ENCODE measurements around the gene GRAP2. TPM values are rescaled to one million over a fixed set of nuclear protein-coding genes. Genes with fewer than 3 reads are reported as not detected.
A peak's percentile ranks its signal among the peaks of the same experiment; 100 is the strongest.

Gene GRAP2
- polyA plus RNA-seq, 3 donors from 2014 or later = 41.7 to 67.5 (median 46.0) TPM

- Mint-ChIP-seq H3K27me3 (ENCODE audit: low read depth in 3 of 3) (peaks cover 0 to 4% (median 0%) of the 10 kb centered on the region in 3 donors), H3K4me3 (peak within 1 kb of the TSS; percentile 45 to 81 (median 80)), H3K4me1 (peaks cover 75 to 89% of the 10 kb centered on the region in 2 donors), H3K9me3 (no peaks in the 10 kb centered on the region), H3K36me3 (peaks cover 32 to 59% (median 40%) of the 10 kb centered on the region in 3 donors), H3K27ac (peak within 1 kb of the TSS; percentile 86 to 96 (median 90))
- DNase-seq = no peak
Observed at GRCh38 chr22:39959640-39960447, 59.0 kb downstream of the GRAP2 start, which contains the start of gene TMA7B. TMA7B (plus strand) TSS chr22:39960397; CDS start chr22:39964375, 3,978 bp downstream.

- H3K4me3 Mint-ChIP-seq = peak overlapping the region; percentile 61 to 81 (median 80)
- H3K27ac Mint-ChIP-seq = peak overlapping the region; percentile 86 to 96 (median 90)
- H3K27me3 Mint-ChIP-seq (ENCODE audit: low read depth in 3 of 3) = peaks cover 0 to 5% (median 0%) of the 10 kb centered on the region in 3 donors
- H3K9me3 Mint-ChIP-seq = no peaks in the 10 kb centered on the region
- peaks cover 38 to 62% (median 41%) of the 10 kb centered on the region in 3 donors for H3K36me3 Mint-ChIP-seq
- DNase-seq = peak; percentile 88 to 91 (median 89)
- H3K4me1 Mint-ChIP-seq = peaks cover 74 to 83% of the 10 kb centered on the region in 2 donors
Observed at GRCh38 chr22:39960791-39961746, 60.2 kb downstream of the GRAP2 start.

GRCh38 chr22:39962071-39962470, 61.2 kb downstream of the GRAP2 start:
- Mint-ChIP-seq H3K36me3 (peaks cover 41 to 67% (median 46%) of the 10 kb centered on the region in 3 donors), H3K27me3 (ENCODE audit: low read depth in 3 of 3) (peaks cover 0 to 5% (median 0%) of the 10 kb centered on the region in 3 donors), H3K27ac (peak overlapping the region; percentile 86 to 94 (median 90)), H3K4me1 (peaks cover 71 to 76% of the 10 kb centered on the region in 2 donors), H3K9me3 (no peaks in the 10 kb centered on the region), H3K4me3 (peak overlapping the region; percentile 61 to 81 (median 80))
- no peak for DNase-seq

GRCh38 chr22:39965748-39966147, 64.9 kb downstream of the GRAP2 start:
- Mint-ChIP-seq H3K9me3 (no peaks in the 10 kb centered on the region), H3K27me3 (ENCODE audit: low read depth in 3 of 3) (peaks cover 0 to 9% (median 0%) of the 10 kb centered on the region in 3 donors), H3K4me3 (no peak overlapping the region), H3K27ac (peak overlapping the region in 5 of 6 donors; percentile 6 to 83 (median 61)), H3K4me1 (peaks cover 37 to 39% of the 10 kb centered on the region in 2 donors), H3K36me3 (peaks cover 32 to 65% (median 35%) of the 10 kb centered on the region in 3 donors)
- no peak for DNase-seq

- Mint-ChIP-seq H3K36me3 (peaks cover 32 to 71% (median 35%) of the 10 kb centered on the region in 3 donors), H3K4me1 (peaks cover 29 to 32% of the 10 kb centered on the region in 2 donors), H3K4me3 (no peak overlapping the region), H3K27ac (peak overlapping the region in 4 of 6 donors; percentile 2 to 34 (median 26)), H3K9me3 (no peaks in the 10 kb centered on the region), H3K27me3 (ENCODE audit: low read depth in 3 of 3) (peaks cover 0 to 9% (median 0%) of the 10 kb centered on the region in 3 donors)
- no peak for DNase-seq
Observed at GRCh38 chr22:39966470-39966869, 65.6 kb downstream of the GRAP2 start.

GRCh38 chr22:39967103-39967829, 66.4 kb downstream of the GRAP2 start:
- H3K27ac Mint-ChIP-seq = peak overlapping the region in 3 of 6 donors; percentile 26 to 46 (median 41)
- peaks cover 37 to 79% (median 43%) of the 10 kb centered on the region in 3 donors for H3K36me3 Mint-ChIP-seq
- no peaks in the 10 kb centered on the region for H3K9me3 Mint-ChIP-seq
- DNase-seq = no peak
- peaks cover 22 to 24% of the 10 kb centered on the region in 2 donors for H3K4me1 Mint-ChIP-seq
- H3K27me3 Mint-ChIP-seq (ENCODE audit: low read depth in 3 of 3) = peaks cover 0 to 9% (median 2%) of the 10 kb centered on the region in 3 donors
- no peak overlapping the region for H3K4me3 Mint-ChIP-seq

GRCh38 chr22:39967996-39968972, 67.4 kb downstream of the GRAP2 start:
- Mint-ChIP-seq H3K36me3 (peaks cover 47 to 87% (median 50%) of the 10 kb centered on the region in 3 donors), H3K4me1 (peaks cover 12 to 14% of the 10 kb centered on the region in 2 donors), H3K4me3 (no peak overlapping the region), H3K27me3 (ENCODE audit: low read depth in 3 of 3) (peaks cover 0 to 9% (median 3%) of the 10 kb centered on the region in 3 donors), H3K9me3 (no peaks in the 10 kb centered on the region), H3K27ac (peak overlapping the region in 2 of 6 donors; percentile 8 to 65)
- no peak for DNase-seq

GRCh38 chr22:39970742-39971141, 69.9 kb downstream of the GRAP2 start:
- peaks cover 47 to 80% (median 48%) of the 10 kb centered on the region in 3 donors for H3K36me3 Mint-ChIP-seq
- DNase-seq = no peak
- no peak overlapping the region for H3K27ac Mint-ChIP-seq
- H3K27me3 Mint-ChIP-seq (ENCODE audit: low read depth in 3 of 3) = peaks cover 0 to 6% (median 3%) of the 10 kb centered on the region in 3 donors
- peaks cover 0 to 2% of the 10 kb centered on the region in 2 donors for H3K4me1 Mint-ChIP-seq
- no peaks in the 10 kb centered on the region for H3K9me3 Mint-ChIP-seq
- no peak overlapping the region for H3K4me3 Mint-ChIP-seq

- Mint-ChIP-seq H3K4me3 (no peak overlapping the region), H3K9me3 (no peaks in the 10 kb centered on the region), H3K27me3 (ENCODE audit: low read depth in 3 of 3) (peaks cover 0 to 6% (median 5%) of the 10 kb centered on the region in 3 donors), H3K36me3 (peaks cover 34 to 71% (median 42%) of the 10 kb centered on the region in 3 donors), H3K4me1 (no peaks in the 10 kb centered on the region), H3K27ac (peak overlapping the region in 5 of 6 donors; percentile 25 to 67 (median 63))
- DNase-seq = no peak
Observed at GRCh38 chr22:39972641-39973040, 71.8 kb downstream of the GRAP2 start.

GRCh38 chr22:39973656-39974055, 72.8 kb downstream of the GRAP2 start:
- peak overlapping the region in 1 of 6 donors; percentile 19 for H3K27ac Mint-ChIP-seq
- peaks cover 0 to 1% (median 0%) of the 10 kb centered on the region in 6 donors for H3K9me3 Mint-ChIP-seq
- H3K4me3 Mint-ChIP-seq = no peak overlapping the region
- DNase-seq = no peak
- peaks cover 2 to 5% (median 5%) of the 10 kb centered on the region in 3 donors for H3K27me3 Mint-ChIP-seq (ENCODE audit: low read depth in 3 of 3)
- H3K36me3 Mint-ChIP-seq = peaks cover 29 to 64% (median 37%) of the 10 kb centered on the region in 3 donors
- H3K4me1 Mint-ChIP-seq = no peaks in the 10 kb centered on the region

- H3K27ac Mint-ChIP-seq = peak overlapping the region in 1 of 6 donors; percentile 23
- peaks cover 25 to 60% (median 33%) of the 10 kb centered on the region in 3 donors for H3K36me3 Mint-ChIP-seq
- H3K9me3 Mint-ChIP-seq = peaks cover 0 to 1% (median 0%) of the 10 kb centered on the region in 6 donors
- no peak overlapping the region for H3K4me3 Mint-ChIP-seq
- peaks cover 2 to 4% of the 10 kb centered on the region in 2 donors for H3K4me1 Mint-ChIP-seq
- H3K27me3 Mint-ChIP-seq (ENCODE audit: low read depth in 3 of 3) = peaks cover 2 to 5% (median 4%) of the 10 kb centered on the region in 3 donors
- DNase-seq = no peak
Observed at GRCh38 chr22:39974065-39974464, 73.2 kb downstream of the GRAP2 start.

Data from immature natural killer cell (primary cell).